HepG2 (cell line): Measurements from ENCODE around the gene TNFAIP3. TPM values are rescaled to one million over a fixed set of nuclear protein-coding genes. Genes with fewer than 3 reads are reported as not detected.

Source experiments
- AFF4 ChIP-seq: sonication (generic); formaldehyde crosslinking; IDR thresholded peaks from 2 replicates; pipeline ENCODE4 v1.4.0; 2020; ENCODE audit warnings: missing genetic modification reagents
- ASH2L ChIP-seq: fragments of 300-600, 200-600 bp; sonication (generic); IDR thresholded peaks from 2 replicates; pipeline ENCODE4 v1.7.0; 2017; ENCODE audit warnings: low read depth, mild to moderate bottlenecking, moderate library complexity, mixed read lengths, low read length; ENCODE audit not compliant: insufficient read length
- FOXO1 ChIP-seq: sonication (generic); formaldehyde crosslinking; IDR thresholded peaks from 2 replicates; pipeline ENCODE4 v1.4.0; 2020; ENCODE audit warnings: missing genetic modification reagents
- FOXP4 ChIP-seq: sonication (generic); formaldehyde crosslinking; IDR thresholded peaks from 2 replicates; pipeline ENCODE4 v1.4.0; 2020; ENCODE audit warnings: missing genetic modification reagents
- GABPA ChIP-seq, 2 experiments: IDR thresholded peaks; 2 replicates each; pipeline ENCODE4 v1.6.1; 2011 to 2016; ENCODE audit warnings: low read depth in 2 of 2, low read length in 1 of 2, missing biosample characterization in 1 of 2, missing genetic modification characterization in 1 of 2
- GFI1 ChIP-seq: sonication (generic); formaldehyde crosslinking; IDR thresholded peaks from 2 replicates; pipeline ENCODE4 v1.5.0; 2020; ENCODE audit warnings: missing genetic modification reagents, mild to moderate bottlenecking, borderline replicate concordance
- HOMEZ ChIP-seq: IDR thresholded peaks from 2 replicates; pipeline ENCODE4 v1.6.1; 2016; ENCODE audit warnings: low read depth
- HOXD1 ChIP-seq: sonication (generic); formaldehyde crosslinking; IDR thresholded peaks from 2 replicates; pipeline ENCODE4 v1.5.0; 2020; ENCODE audit warnings: missing genetic modification reagents
- KMT2B ChIP-seq: IDR thresholded peaks from 2 replicates; pipeline ENCODE4 v1.6.1; 2016; ENCODE audit warnings: missing genetic modification reagents, missing compliant biosample characterization
- RNF219 ChIP-seq: sonication (generic); formaldehyde crosslinking; IDR thresholded peaks from 2 replicates; pipeline ENCODE4 v1.5.0; 2020; ENCODE audit warnings: mild to moderate bottlenecking, missing genetic modification reagents
- SIN3A ChIP-seq: IDR thresholded peaks from 2 replicates; pipeline ENCODE4 v1.6.1; 2011; ENCODE audit warnings: low read depth, mild to moderate bottlenecking, control low read depth, low read length, borderline replicate concordance
- SIX1 ChIP-seq: sonication (generic); formaldehyde crosslinking; IDR thresholded peaks from 2 replicates; pipeline ENCODE4 v1.4.0; 2020; ENCODE audit warnings: missing genetic modification reagents, borderline replicate concordance
- TFAP4 ChIP-seq: sonication (generic); IDR thresholded peaks from 2 replicates; pipeline ENCODE4 v1.6.1; 2016; ENCODE audit warnings: low read depth, borderline replicate concordance
- ZBTB20 ChIP-seq: sonication (generic); formaldehyde crosslinking; IDR thresholded peaks from 2 replicates; pipeline ENCODE4 v1.8.1; 2023; ENCODE audit warnings: missing genetic modification reagents, low read depth, mild to moderate bottlenecking, borderline replicate concordance
- ZNF12 ChIP-seq: sonication (generic); formaldehyde crosslinking; IDR thresholded peaks from 2 replicates; pipeline ENCODE4 v1.5.0; 2020; ENCODE audit warnings: missing genetic modification reagents
- ZNF557 ChIP-seq: sonication (generic); formaldehyde crosslinking; IDR thresholded peaks from 2 replicates; pipeline ENCODE4 v1.4.0; 2020; ENCODE audit warnings: missing genetic modification reagents
- polyA plus RNA-seq, 8 experiments: library from polyadenylated mRNA; depleted of rRNA in 3 of 8; stranded (reverse) in 7 of 8; unstranded in 1 of 8; fragments of >200 nt; fragmentation: Illumina TruSeq in 4 of 8; extraction: Trizol in 4 of 8; gene quantifications; 2 replicates each; pipeline versions ENCODE4 v1.2.1 to v1.2.3, GENCODE V29; 2011 to 2016; ENCODE audit warnings: low read depth in 4 of 8, missing spikeins in 1 of 8, mixed read lengths in 1 of 8; ENCODE audit not compliant: insufficient read depth in 1 of 8
- total RNA-seq, 5 experiments: library from RNA; depleted of rRNA; stranded (reverse); fragments of >200 nt; fragmentation: Illumina TruSeq; extraction: Trizol; gene quantifications; 2 replicates each; pipeline ENCODE4 v1.2.3, GENCODE V29; 2016; ENCODE audit warnings: low read depth in 1 of 5

Gene TNFAIP3
- total and polyA plus RNA-seq, 2 of the 13 experiments (the other 11 are each of a cell fraction or from before 2014, with no cell fraction given), result 28.2 to 47.1 TPM

GRCh38 chr6:137873273-137873762, 6.3 kb downstream of the TNFAIP3 start (continued):
- peak; percentile 63; the same call in 1 of the 2 replicates for TF ChIP-seq GFI1 (CRISPR knock-in tag)
- peak; percentile 84 for TF ChIP-seq ASH2L
- 0 out of 2 replicates have a peak, but pooled peaks have one; percentile 60 for TF ChIP-seq ZNF557
- peak; percentile 58; the same call in 1 of the 2 replicates for TF ChIP-seq FOXO1 (CRISPR knock-in tag)
- TF ChIP-seq KMT2B (CRISPR knock-in tag), result peak; percentile 60; the same call in 1 of the 2 replicates
- TF ChIP-seq SIX1, result peak; percentile 70; the same call in 1 of the 2 replicates
- peak; percentile 98 for TF ChIP-seq HOMEZ (CRISPR knock-in tag)
- TF ChIP-seq GABPA (IDR thresholded peaks at IDR 0.05; ENCODE audit: low read depth, low read length), result no peak
- TF ChIP-seq GABPA (CRISPR knock-in tag; IDR thresholded peaks at IDR 0.05; ENCODE audit: low read depth), result 0 out of 2 replicates have a peak, but pooled peaks have one; percentile 18
- peak; percentile 80 for TF ChIP-seq FOXP4 (CRISPR knock-in tag)
- peak; percentile 70; the same call in 1 of the 2 replicates for TF ChIP-seq TFAP4
- TF ChIP-seq HOXD1 (CRISPR knock-in tag), result peak; percentile 32; the same call in 1 of the 2 replicates
- peak; percentile 77; the same call in 1 of the 2 replicates for TF ChIP-seq ZBTB20 (CRISPR knock-in tag)
- peak; percentile 52; the same call in 1 of the 2 replicates for TF ChIP-seq RNF219 (CRISPR knock-in tag)
- TF ChIP-seq AFF4, result no peak
- TF ChIP-seq ZNF12 (CRISPR knock-in tag), result peak; percentile 42; the same call in 1 of the 2 replicates
- TF ChIP-seq SIN3A, result 0 out of 2 replicates have a peak, but pooled peaks have one; percentile 57
